HCT116 (cell line): Measurements from ENCODE around the gene ADARB2. TPM values are rescaled to one million over a fixed set of nuclear protein-coding genes. Genes with fewer than 3 reads are reported as not detected.

Experiments
- ATAC-seq: fragments of 200-7000 bp; cut with Tn5 transposase; 2 replicates; pipeline ENCODE4 v1.9.1; 2020; ENCODE audit warnings: mild to moderate bottlenecking, moderate library complexity
- BruUV-seq: library from RNA; stranded (reverse); fragments of 400-500 nt; replicated peaks from 2 replicates; lab custom pipeline; 2021; lab: Mats Ljungman, UMichigan
- CTCF ChIA-PET: fragments of 300-600 bp; sonication (Branson Sonifier 250); formaldehyde crosslinking; loops from one replicate; lab custom pipeline; 2021; ENCODE audit warnings: antibody characterized with exemption; lab: Charles Lee
- POLR2A ChIA-PET: fragments of 300-600, 350-600 bp; sonication (Branson Sonifier 250); formaldehyde crosslinking; loops from one replicate; lab custom pipeline; 2021; ENCODE audit warnings: antibody characterized with exemption; lab: Charles Lee
- RAD21 ChIA-PET, 2 experiments: fragments of 300-600 bp; sonication (Branson Sonifier 250); formaldehyde crosslinking; loops; one replicate each; lab custom pipeline; 2023; ENCODE audit warnings: low total read pairs in 2 of 2; ENCODE audit not compliant: uncharacterized antibody in 2 of 2, unreplicated experiment in 2 of 2, low non-redundant PET in 1 of 2; lab: Charles Lee
- DNase-seq: peaks from one replicate; pipeline ENCODE4 v3.0.0-alpha.2; 2010; ENCODE audit warnings: low read depth, low spot score
- H2AFZ ChIP-seq: fragments of 200-600 bp; shearing (Covaris generic), sonication (generic); 2 replicates; pipeline ENCODE4 v1.6.1; 2017; ENCODE audit warnings: low read depth, mixed run types, mixed read lengths, antibody characterized with exemption, low read length; ENCODE audit not compliant: poor library complexity, severe bottlenecking
- H3K27ac ChIP-seq: 2 replicates; pipeline ENCODE4 v1.5.1; 2012; ENCODE audit warnings: low read depth, low read length
- H3K27me3 ChIP-seq: fragments of 200-600 bp; sonication (generic); 2 replicates; pipeline ENCODE4 v1.6.1; 2016; ENCODE audit warnings: mixed run types, low read length, mixed read lengths; ENCODE audit not compliant: insufficient read depth
- H3K36me3 ChIP-seq, 2 experiments: fragments of 200-500 bp in 1 of 2; fragments of 200-600 bp in 1 of 2; sonication (Bioruptor generic) in 1 of 2; sonication (generic) in 1 of 2; 2 replicates each; pipeline versions ENCODE4 v1.5.1 to v1.6.1; 2014 to 2016; ENCODE audit warnings: low read length in 2 of 2, inconsistent platforms in 1 of 2, mixed read lengths in 1 of 2, mixed run types in 1 of 2; ENCODE audit not compliant: insufficient read depth in 2 of 2, control insufficient read depth in 1 of 2
- H3K4me1 ChIP-seq, 2 experiments: fragments of 200-600 bp in 1 of 2; sonication (generic) in 1 of 2; 2 replicates each; pipeline versions ENCODE4 v1.5.1 to v1.6.1; 2012 to 2017; ENCODE audit warnings: low read length in 2 of 2, inconsistent platforms in 1 of 2, mild to moderate bottlenecking in 1 of 2, mixed read lengths in 1 of 2, mixed run types in 1 of 2, moderate library complexity in 1 of 2; ENCODE audit not compliant: insufficient read depth in 2 of 2, control insufficient read depth in 1 of 2
- H3K4me2 ChIP-seq: fragments of 200-600 bp; sonication (generic); 2 replicates; pipeline ENCODE4 v1.6.1; 2017; ENCODE audit warnings: mixed run types, low read length, mixed read lengths
- H3K4me3 ChIP-seq, 2 experiments: fragments of 200-600 bp in 1 of 2; sonication (generic) in 1 of 2; replicated peaks in 1 of 2; 2 replicates each; pipeline ENCODE4 v1.5.1; 2011 to 2016; ENCODE audit warnings: low read length in 2 of 2, control low read depth in 1 of 2, low read depth in 1 of 2, mild to moderate bottlenecking in 1 of 2, mixed read lengths in 1 of 2, mixed run types in 1 of 2
- H3K79me2 ChIP-seq: fragments of 200-600 bp; sonication (generic); 2 replicates; pipeline ENCODE4 v1.6.1; 2017; ENCODE audit warnings: mild to moderate bottlenecking, mixed run types, low read length, moderate library complexity, mixed read lengths; ENCODE audit not compliant: insufficient read depth
- H3K9ac ChIP-seq: fragments of 200-600 bp; sonication (generic); 2 replicates; pipeline ENCODE4 v1.6.1; 2016; ENCODE audit warnings: low read length, mixed read lengths
- H3K9me2 ChIP-seq: fragments of 200-600 bp; sonication (generic), shearing (Covaris generic); 2 replicates; pipeline ENCODE4 v1.6.1; 2017; ENCODE audit warnings: mixed run types, mild to moderate bottlenecking, moderate library complexity; ENCODE audit not compliant: insufficient read depth
- H3K9me3 ChIP-seq, 2 experiments: fragments of 200-500 bp in 1 of 2; fragments of 200-600 bp in 1 of 2; sonication (Bioruptor generic) in 1 of 2; sonication (generic) in 1 of 2; 2 replicates each; pipeline ENCODE4 v1.6.1; 2014 to 2017; ENCODE audit warnings: low read length in 2 of 2, mixed read lengths in 2 of 2, inconsistent platforms in 1 of 2, low read depth in 1 of 2, mild to moderate bottlenecking in 1 of 2, mixed run types in 1 of 2, moderate library complexity in 1 of 2; ENCODE audit not compliant: control insufficient read depth in 1 of 2, insufficient read depth in 1 of 2
- H4K20me1 ChIP-seq: fragments of 200-600 bp; sonication (generic), shearing (Covaris generic); 2 replicates; pipeline ENCODE4 v1.6.1; 2017; ENCODE audit warnings: mixed run types, mild to moderate bottlenecking, moderate library complexity; ENCODE audit not compliant: insufficient read depth
- ATF3 ChIP-seq: IDR thresholded peaks from 2 replicates; pipeline ENCODE4 v1.6.1; 2012
- CBX3 ChIP-seq: IDR thresholded peaks from 2 replicates; pipeline ENCODE4 v1.6.1; 2012; ENCODE audit warnings: low read depth
- CEBPB ChIP-seq: IDR thresholded peaks from 2 replicates; pipeline ENCODE4 v1.6.1; 2012; ENCODE audit warnings: low read depth
- EZH2 ChIP-seq: fragments of 200-600 bp; sonication (generic); IDR thresholded peaks from 2 replicates; pipeline ENCODE4 v1.6.1; 2017; ENCODE audit warnings: antibody characterized with exemption, mixed run types
- EZH2phosphoT487 ChIP-seq: fragments of 200-600 bp; IDR thresholded peaks from 2 replicates; pipeline ENCODE4 v1.6.1; 2018; ENCODE audit warnings: antibody characterized with exemption, borderline replicate concordance
- FOSL1 ChIP-seq: IDR thresholded peaks from 2 replicates; pipeline ENCODE4 v1.6.1; 2012; ENCODE audit warnings: low read depth
- MAX ChIP-seq: IDR thresholded peaks from 2 replicates; pipeline ENCODE4 v1.6.1; 2012
- POLR2AphosphoS5 ChIP-seq: IDR thresholded peaks from 2 replicates; pipeline ENCODE4 v1.6.1; 2011; ENCODE audit warnings: mild to moderate bottlenecking, low read depth, low read length, moderate library complexity
- REST ChIP-seq: IDR thresholded peaks from 2 replicates; pipeline ENCODE4 v1.6.1; 2012; ENCODE audit warnings: low read depth
- TCF7L2 ChIP-seq: IDR thresholded peaks from 2 replicates; pipeline ENCODE4 v1.7.0; 2011; ENCODE audit warnings: borderline replicate concordance, inconsistent platforms; ENCODE audit not compliant: insufficient read depth, insufficient read length; ENCODE audit errors: extremely low read depth
- YY1 ChIP-seq: IDR thresholded peaks from 2 replicates; pipeline ENCODE4 v1.6.1; 2011; ENCODE audit warnings: low read length, low read depth, moderate library complexity, mild to moderate bottlenecking; ENCODE audit not compliant: insufficient replicate concordance; ENCODE audit errors: extremely low read depth
- ZBTB33 ChIP-seq: IDR thresholded peaks from 2 replicates; pipeline ENCODE4 v1.6.1; 2011; ENCODE audit warnings: mild to moderate bottlenecking, low read length, moderate library complexity; ENCODE audit not compliant: insufficient replicate concordance; ENCODE audit errors: extremely low read depth
- ZFX ChIP-seq: fragments of 450-650 bp; IDR thresholded peaks from 2 replicates; pipeline ENCODE4 v1.6.1; 2017
- ZNF274 ChIP-seq: fragments of 200-500 bp; sonication (Bioruptor generic); IDR thresholded peaks from 2 replicates; pipeline ENCODE4 v1.6.1; 2014; ENCODE audit warnings: mild to moderate bottlenecking, low read depth, low read length, inconsistent platforms
- intact Hi-C: fragments of 100-400 bp; cut with micrococcal nuclease; formaldehyde crosslinking; loops from 2 replicates; pipeline ENCODE4 v1.10.0; 2022
- total RNA-seq: library from RNA; stranded (reverse); gene quantifications from one replicate; pipeline ENCODE4 v1.2.1, GENCODE V29; 2021; ENCODE audit not compliant: unreplicated experiment

ADARB2 gene
- total RNA-seq, 1 experiment from 2014 or later: not detected

GRCh38 chr10:1217237-1217587, 520.1 kb downstream of the ADARB2 start:
- Histone ChIP-seq H3K4me1 (no peaks in the 10 kb centered on the region), H3K79me2 (no peaks in the 10 kb centered on the region), H4K20me1 (no peaks in the 10 kb centered on the region), H2AFZ (no peak overlapping the region), H3K9ac (no peak overlapping the region), H3K9me3 (no peaks in the 10 kb centered on the region), H3K4me2 (no peak overlapping the region), H3K36me3 (no peaks in the 10 kb centered on the region), H3K27ac (no peak overlapping the region), H3K9me2 (no peaks in the 10 kb centered on the region), H3K4me3 (no peak overlapping the region), H3K27me3 (peaks cover 10% of the 10 kb centered on the region; the same call in 1 of the 2 replicates)
- TF ChIP-seq TCF7L2 (no peak), CBX3 (no peak), POLR2AphosphoS5 (no peak), ZFX (no peak), FOSL1 (no peak), ZBTB33 (no peak), REST (no peak), EZH2phosphoT487 (no peak), MAX (no peak), CEBPB (no peak), ATF3 (no peak), ZNF274 (no peak), YY1 (no peak), EZH2 (no peak)
- intact Hi-C loops: no loop called here
- DNase-seq (no peak), ATAC-seq (no peak)
- ChIA-PET CTCF (no interaction called here), RAD21 (no interaction called here), POLR2A (no interaction called here)
- BruUV-seq: no TSS peak
